SK-MEL-5 (cell line): ENCODE results near the gene NUDT17. TPM values are rescaled to one million over a fixed set of nuclear protein-coding genes. Genes with fewer than 3 reads are reported as not detected.
A peak's percentile ranks its signal among the peaks of the same experiment; 100 is the strongest.

ENCODE experiments used
- DNase-seq: peaks from one replicate; pipeline ENCODE4 v3.0.0-alpha.2; 2016; ENCODE audit warnings: low read depth, low spot score
- in situ Hi-C: cut with HindIII; loops from 2 replicates; pipeline ENCODE4 v1.10.0; 2016; ENCODE audit warnings: low sequenced_read_pairs, high pct_unique_total_duplicates, low pct_unique_long_range_greater_than_20kb
- total RNA-seq: library from RNA; depleted of rRNA; stranded (reverse); fragments of >200 nt; shearing (Covaris generic); gene quantifications from 2 replicates; pipeline ENCODE4 v1.2.3, GENCODE V29; 2014

Gene NUDT17
- total RNA-seq, 1 experiment from 2014 or later, result 15.5 TPM

DNA sequence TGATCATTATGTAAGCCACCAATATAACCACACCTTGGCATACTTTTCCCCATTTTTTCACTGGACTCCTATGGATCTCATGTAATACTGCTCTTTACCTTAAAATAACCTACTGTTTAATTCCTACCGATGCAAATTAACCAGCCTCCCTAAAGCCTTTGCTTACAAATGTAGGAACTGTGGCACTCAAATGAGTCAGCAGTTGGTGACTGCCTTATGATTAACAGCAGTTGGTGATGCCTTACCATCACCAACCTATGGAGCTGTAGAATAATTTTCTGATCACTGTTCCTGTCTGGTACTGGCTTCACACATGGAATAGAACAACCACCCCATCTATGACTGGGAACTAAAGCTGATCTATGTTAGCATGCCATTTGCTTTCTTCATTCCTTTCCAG lies 7.8 kb upstream of the NUDT17 start:
- in situ Hi-C loops, result no loop called here
- DNase-seq, result no peak

DNA sequence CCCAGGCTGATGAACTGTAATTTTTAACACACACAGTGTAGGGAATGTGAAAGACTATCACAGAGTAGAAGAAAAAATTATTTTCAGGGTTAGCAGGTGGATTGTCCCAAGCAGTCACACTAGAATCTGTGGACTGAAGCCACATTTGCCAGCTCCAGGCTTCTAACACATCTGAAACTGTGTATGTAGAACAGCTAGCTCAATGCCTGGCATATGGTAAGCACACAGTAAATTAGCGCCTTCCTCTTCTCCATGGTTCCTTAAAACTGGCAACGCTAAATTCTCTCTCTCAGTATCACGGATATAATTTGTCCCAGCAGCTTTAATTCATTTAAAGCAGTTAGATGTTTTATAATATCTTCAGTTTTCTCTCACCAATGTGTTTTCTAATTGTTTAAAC lies 2.4 kb upstream of the NUDT17 start:
- in situ Hi-C loops, result no loop called here
- DNase-seq, result no peak

DNA sequence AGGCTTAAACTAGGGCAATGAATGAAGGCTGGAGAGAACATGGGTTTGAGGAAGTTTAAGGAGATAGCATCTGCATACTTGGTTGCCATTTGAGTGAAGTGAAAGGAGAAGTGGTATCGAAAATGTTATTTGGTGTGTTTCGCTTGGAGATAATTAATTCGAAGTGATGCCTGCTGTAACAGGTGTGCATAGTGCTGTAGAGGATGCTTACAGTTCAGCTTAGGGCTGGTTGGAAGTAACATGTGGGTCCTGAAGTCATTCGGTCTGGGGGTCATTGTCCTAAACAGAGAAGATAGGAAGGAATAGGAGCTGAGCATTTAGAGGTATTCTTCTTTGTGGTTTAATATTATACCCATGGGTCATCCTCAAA lies 301 bp upstream of the NUDT17 start:
- in situ Hi-C loops, result no loop called here
- DNase-seq, result no peak

DNA sequence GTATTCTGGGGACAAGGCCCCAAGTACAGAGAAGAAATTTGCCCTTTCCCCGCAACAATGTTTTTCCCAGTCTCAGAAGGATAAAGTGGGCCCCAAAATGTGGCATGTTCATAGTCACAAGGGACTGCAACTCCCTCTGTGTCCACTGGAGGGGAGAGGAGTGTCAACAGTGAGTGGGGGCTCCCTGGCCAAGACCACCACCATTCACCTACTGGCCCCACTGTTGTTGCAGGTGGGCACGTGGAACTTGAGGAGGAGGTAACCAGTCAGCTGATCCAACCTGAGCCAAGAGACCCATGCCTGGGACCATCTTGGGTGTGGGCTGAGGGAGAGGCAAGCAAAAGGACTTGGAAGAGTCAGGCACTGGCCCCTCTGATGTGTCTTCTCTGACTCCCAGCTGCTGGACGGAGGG lies 777 bp downstream of the NUDT17 start:
- in situ Hi-C loops, result no loop called here

DNA sequence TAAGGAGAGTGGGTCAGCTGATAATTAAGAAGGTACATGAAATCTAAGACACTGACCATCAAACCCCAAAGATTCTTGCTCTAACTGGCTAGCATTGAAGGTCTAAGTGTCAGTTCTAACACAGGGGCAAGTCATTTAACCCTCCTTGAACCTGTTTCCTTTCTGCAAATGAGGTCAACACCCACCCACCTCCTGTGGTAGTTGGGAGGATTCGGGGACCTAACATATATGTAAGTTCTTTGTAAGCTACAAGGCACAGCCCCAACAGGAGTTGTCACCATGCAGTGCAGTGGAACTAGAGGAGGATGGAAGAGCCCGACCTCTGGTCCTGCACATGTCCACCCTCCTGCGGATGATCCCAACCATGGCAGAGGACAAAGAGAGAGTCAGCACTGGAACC lies 2.4 kb downstream of the NUDT17 start:
- in situ Hi-C loops, result no loop called here
- DNase-seq, result no peak

More for the DNA sequence above, 777 bp downstream of the NUDT17 start:
- peak; percentile 68 for DNase-seq

DNA sequence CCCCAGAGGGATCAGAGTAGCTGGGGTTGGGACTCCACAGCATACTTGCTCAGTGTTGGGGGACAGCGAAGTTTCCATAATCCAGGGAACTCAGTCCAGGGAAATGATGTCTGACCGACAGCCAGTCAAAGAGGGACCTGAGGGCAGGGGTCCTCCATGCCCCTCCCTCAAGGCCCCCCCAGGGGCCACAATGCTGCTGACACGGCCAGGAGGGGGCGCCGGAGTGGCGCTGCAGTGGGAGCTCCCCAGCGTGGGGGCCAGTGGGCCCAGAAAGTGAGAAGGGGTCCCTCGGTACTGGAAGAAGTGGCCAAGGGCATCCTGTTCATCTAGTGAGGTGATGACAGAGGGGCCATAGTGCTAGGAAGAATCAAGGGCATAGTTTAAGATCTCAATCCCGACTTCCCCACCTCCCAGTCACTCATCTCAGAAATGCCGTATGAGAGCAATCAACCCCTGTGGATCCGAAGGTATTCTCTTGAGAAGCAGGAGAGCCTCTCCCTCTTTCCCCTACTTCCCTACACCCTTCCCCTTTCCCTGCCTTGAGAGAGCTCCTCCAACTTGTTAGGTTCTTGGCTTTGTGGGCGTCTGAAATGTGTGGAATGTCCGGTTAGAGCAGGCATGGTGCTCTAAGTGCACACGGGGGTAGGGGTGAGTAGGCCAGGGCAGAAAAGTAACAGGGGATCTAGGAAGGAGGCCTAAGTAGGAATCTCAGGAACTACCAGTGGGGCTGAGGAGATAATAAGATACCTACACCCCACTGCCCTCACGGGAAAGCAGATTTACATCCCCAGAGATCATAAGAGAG lies 4.1 kb downstream of the NUDT17 start:
- in situ Hi-C loops, result no loop called here
- peak; percentile 41 for DNase-seq

DNA sequence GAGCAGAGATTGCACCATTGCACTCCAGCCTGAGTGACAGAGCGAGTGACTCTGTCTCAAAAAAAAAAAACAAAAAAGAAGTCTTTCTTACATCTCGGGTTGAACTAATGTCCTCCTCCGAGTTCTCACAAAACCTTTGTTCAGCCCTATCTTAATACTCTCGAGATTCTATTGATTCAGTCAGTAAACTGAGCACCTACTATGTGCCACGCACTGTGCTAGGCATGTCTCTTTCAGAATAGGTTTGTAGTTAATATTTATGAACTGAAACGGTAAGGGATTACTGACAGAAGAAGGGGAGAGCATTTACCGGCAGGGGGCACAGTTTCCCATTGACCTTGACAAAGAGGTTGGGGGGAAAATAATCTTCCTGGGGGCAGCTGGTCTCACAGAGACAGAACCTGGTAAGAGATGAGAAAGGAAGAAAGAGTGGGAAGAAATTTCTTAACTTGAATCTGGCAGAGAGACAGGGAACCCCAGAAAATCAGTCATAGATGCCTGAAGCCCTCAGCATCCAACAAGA lies 10.1 kb downstream of the NUDT17 start:
- in situ Hi-C loops, result no loop called here
- peak; percentile 61 for DNase-seq

DNA sequence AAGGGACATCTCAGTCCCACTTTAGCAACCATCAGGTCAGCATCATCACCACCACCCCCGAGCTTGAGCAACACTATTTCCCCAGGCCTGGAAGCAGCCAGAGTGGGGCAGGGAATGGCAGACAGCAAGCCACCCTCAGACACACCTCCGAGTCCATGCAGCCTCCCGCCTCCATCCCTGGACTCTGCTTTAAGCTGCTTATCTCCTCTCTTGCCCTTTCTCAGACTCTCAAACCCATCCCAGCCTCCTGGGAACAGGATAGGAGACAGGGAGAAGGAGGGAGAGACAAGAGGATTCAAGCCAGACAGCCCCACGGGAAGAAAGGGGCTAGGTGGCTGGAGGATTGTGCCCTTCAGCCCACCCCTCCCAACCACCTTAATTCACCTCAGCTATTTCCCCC lies 11.7 kb downstream of the NUDT17 start:
- in situ Hi-C loops, result no loop called here
- DNase-seq, result no peak

DNA sequence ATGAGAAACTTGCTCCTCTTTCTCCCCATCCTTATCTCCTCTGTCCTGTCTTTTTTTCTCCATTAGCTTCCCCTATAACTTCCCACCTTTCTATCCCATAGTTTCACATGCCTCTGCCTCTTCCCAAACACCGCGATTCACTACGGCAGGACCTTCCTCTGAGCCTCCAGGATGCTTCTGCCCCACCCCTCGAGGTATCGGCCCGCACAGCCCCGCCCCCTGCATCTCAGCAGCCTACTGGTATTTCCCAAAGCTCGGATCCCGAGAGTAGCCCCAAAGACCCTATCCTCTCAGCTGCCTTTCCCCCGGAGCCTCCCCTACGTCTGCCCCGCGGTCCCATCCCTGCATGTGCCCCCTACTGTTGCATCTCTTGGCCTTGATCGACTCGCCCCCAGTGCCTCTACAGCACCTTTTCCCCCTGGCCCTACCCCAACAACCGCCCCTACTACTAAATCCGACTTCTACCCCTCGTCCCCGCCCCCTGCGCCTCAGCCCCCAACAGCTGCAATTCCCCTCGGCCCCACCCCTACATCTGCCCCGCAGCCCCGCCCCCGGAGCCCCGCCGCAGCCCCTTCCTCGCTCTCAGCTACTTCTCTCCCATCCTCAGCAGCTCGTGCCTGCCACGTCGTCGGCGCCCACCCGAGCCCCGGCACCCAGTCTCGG lies 12.9 kb downstream of the NUDT17 start:
- in situ Hi-C loops, result no loop called here
- peak; percentile 56 for DNase-seq

DNA sequence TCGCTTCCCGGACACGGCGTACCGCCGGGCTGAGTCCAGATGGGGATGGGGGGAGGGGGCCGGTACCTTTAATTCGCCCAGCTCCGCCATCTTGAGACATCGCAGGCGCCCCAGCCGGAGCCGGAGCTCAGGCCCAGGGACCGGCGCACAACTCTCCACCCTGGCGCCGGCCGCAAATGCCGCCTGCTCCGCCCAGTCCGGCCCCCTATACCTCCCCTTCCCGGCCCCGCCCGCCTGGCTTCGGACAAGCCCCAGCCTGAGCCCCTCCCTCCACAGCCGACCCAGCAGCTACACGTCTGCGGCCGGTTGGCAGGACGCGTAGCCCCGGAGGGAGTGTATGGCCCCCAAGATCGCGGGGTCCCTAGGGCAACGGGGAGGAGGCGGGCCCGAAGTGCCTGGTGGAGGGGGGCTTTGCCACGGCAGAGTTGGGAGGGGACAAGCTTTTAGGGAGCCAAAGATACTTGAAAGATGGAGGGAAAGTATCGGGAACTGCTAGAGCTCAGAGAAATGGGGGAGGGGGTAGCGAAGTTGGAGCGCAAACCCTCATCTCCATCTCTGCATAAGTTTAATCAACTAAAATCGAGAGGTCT lies 13.6 kb downstream of the NUDT17 start, which contains the start of gene PIAS3:
PIAS3 (minus strand) TSS at position 181 of the 590 bp plus-strand sequence; CDS start at position 90, 91 bp downstream.
- in situ Hi-C loops, result no loop called here
- peak; percentile 98 for DNase-seq

DNA sequence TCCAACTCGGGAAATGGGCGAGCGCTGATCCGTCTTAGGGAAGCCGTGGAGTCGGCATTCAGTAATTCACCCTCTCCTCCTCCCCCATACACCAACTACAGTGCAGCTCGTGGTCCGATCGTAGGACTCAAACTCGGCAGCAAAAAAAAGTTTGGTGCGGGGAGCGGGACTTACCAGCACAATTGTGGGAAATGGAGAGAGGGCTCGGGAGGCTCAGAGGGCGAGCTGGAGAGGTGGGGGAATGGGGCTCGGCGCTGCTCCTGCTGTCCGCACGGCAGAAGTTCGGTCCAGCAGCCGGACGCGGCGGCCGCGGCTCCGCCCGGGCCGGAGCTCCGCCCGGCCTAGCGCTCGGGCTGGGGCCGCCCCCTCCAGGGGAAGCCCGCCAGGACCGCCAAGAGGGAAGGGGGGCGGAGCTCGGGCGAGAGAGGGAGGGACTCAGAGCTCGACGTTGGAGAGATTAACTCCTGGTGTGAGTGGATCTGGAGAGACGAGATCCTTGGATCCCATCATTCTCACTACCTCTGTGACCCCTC lies 14.1 kb downstream of the NUDT17 start:
- peak; percentile 96 for DNase-seq
- in situ Hi-C loops, result no loop called here

DNA sequence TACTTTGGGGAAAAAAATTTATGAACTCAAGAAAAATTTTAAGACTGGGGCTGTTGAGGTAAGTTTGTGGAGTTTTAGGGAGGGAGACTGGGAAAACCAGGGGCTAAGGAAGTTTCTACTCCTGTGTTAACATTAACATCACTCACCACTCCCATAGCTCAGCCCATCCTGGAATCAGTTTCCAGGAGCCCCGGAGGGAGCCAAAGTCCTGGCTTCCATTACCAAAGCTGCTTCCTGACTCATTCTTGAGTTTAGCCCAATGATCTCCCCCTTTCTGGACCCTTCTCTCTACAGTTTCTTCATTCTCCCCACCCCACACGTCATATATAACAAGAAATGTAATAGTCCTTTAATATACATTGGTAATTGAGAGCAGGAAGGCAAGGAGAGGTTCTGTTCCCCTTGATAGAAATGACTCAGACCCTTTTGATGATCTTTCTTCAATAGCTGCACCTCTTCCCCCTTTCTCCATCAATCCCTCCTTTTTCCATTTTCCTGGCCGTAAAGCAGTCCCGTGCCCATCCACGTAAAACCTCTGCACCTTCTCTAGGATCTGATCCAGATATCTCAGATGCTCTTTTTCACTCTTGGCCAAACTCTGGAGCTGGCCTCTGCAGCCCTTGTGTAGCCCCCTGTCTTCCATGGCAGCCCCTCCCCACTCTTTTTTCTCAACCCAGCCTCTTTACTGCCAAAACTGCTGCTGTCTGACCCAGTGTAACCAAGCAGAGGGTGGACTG lies 18.0 kb downstream of the NUDT17 start:
- in situ Hi-C loops, result no loop called here
- no peak for DNase-seq

DNA sequence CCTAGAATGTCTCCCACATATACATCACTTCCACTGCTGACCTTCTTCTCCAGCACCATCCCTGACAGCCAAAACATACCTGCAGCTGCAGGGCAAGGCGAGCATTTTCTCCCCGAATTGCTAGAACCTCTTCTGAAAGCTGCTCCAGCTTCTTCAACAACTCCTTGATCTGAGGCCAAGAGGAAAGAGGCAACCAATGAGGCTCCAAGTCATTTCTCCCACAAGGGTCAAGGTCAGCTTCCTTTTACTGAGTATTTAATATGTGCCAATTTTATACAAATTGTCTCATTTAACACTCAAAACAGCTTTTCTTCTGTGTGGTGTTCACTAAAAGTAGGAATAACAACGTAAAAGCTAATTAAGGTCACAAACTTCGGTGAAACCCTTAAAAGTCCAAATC lies 22.8 kb downstream of the NUDT17 start:
- DNase-seq, result no peak
- in situ Hi-C loops, result no loop called here

DNA sequence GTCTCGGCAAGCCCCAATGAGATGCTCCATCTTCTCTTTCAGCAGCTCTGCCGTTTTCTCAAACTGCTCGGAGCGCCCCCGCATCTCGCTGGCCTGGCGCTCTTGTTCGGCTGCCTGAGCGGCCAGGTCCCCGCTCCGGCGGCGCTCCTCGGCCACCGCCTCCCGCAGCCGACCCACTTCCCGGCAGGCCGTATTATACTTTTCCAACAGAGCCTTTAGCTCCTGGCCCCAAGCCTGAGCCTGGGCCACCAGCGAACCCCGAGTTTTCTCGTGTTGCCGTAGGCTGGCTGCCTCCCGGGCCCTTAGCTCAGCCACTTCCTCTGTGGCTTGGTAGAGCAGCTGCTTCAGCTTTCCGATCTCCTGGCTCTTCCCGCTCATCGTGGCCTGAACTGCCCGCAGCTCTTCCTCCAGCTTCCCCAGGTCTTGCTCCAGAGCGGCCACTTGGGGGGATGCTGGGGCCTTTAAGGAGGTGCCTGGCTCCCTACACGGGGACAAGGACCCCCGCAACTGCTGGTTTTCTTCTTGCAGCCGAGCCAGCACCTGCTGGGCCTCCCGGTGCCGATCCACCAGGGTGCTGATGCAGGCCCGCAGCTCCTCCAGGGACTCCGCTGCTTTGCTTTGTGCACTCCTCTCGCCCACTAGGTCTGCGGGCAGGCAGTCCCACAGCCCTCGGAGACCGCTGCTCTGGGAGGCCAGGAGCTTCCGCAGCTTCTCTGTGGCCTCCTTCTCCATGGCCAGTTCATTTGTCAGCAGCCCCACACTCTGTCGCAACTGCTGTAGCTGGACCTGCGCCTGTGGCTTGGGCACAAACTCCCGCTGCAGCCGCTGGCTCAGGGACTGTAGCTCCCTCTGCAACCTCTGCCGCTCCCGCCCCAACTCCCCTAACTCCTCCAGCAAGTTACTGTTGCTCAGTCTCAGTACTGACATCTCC lies 26.8 kb downstream of the NUDT17 start:
- no peak for DNase-seq
- in situ Hi-C loops, result no loop called here

DNA sequence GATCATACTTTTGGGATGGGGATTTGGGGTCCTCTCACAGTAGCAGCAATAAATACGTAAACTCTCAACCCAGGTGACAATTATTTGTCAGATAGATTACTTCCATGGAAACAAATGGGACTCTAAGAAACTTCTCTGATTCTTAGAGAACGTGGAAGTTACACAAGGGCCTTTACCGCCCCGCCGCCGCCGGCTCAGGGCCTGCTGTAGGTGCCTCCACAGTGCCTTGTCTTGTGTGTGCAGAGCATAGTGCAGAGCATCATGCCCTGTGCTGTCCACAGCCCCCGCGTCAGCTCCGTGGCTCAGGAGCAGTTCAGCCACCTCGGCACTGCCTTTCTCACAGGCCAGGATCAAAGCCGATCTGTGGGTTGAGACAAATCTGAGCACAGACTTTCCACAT lies 29.2 kb downstream of the NUDT17 start:
- in situ Hi-C loops, result no loop called here
- DNase-seq, result no peak

DNA sequence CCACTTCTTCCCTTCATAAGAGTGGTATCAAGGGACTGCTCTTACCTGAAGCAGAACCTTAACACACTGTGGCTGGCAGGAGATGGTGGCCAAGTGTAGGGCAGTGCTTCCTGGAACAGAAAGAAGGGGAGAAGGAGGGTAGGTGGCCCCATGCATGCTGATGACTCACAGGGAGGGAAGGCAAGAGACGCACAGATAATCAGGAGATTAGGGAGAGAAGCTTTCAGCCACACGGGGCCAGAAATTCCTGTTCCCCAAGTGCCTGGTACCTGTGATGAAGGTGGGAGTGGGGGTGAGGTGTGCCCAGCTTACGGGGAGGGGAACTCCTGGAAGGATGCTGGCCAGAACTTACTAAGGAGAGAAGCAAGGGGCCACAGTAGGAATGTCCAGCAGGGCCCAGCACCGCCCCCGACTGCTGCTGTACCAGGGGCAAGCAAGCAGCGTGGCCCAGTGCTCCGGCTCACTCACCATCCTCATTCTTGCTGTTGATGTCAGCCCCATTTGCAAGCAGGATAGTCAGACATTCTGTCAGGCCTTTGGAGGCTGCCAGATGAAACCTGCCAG lies 32.6 kb downstream of the NUDT17 start:
- in situ Hi-C loops, result no loop called here
- DNase-seq, result no peak
